ENCODE results near the gene TENM3. TPM values are rescaled to one million over a fixed set of nuclear protein-coding genes. Genes with fewer than 3 reads are reported as not detected.

TENM3 gene
- total RNA-seq, 4 donors from 2014 or later = 3.4 to 9.8 (median 6.9) TPM

GRCh38 chr4:182754895-182755294 lies 511.7 kb downstream of the TENM3 start:
- in situ Hi-C loops (cut with MboI; ENCODE audit: low pct_ligation_motif_present in 1 of 4, low pct_unique_long_range_greater_than_20kb in 1 of 4, low sequenced_read_pairs in 3 of 4) (no loop called here), intact Hi-C loops (cut with DNase I; ENCODE audit: low total_unique reads) (no loop called here)
- H3K4me3 ChIP-seq = no peak overlapping the region
- DNase-seq = no peak
- no peaks in the 10 kb centered on the region for H3K9me3 ChIP-seq
- no peak for TF ChIP-seq POLR2A (IDR thresholded peaks at IDR 0.05)
- TF ChIP-seq POLR2AphosphoS5 (IDR thresholded peaks at IDR 0.05) = no peak
- TF ChIP-seq EP300 (IDR thresholded peaks at IDR 0.05; ENCODE audit: low read depth) = no peak
- no peak for TF ChIP-seq CTCF (IDR thresholded peaks at IDR 0.05)
- no peaks in the 10 kb centered on the region for H3K27me3 ChIP-seq
- H3K36me3 ChIP-seq = no peaks in the 10 kb centered on the region
- 84 to 93% methylated on average over 5 of the region's 5 CpGs for WGBS, 2 donors (ENCODE audit: low coverage in 1 of 2)
- no peak overlapping the region for H3K27ac ChIP-seq
- H3K4me1 ChIP-seq = no peaks in the 10 kb centered on the region

- Histone ChIP-seq H3K4me1 (no peaks in the 10 kb centered on the region), H3K36me3 (no peaks in the 10 kb centered on the region), H3K27me3 (no peaks in the 10 kb centered on the region), H3K4me3 (no peak overlapping the region), H3K9me3 (no peaks in the 10 kb centered on the region), H3K27ac (no peak overlapping the region)
- WGBS, 2 donors (ENCODE audit: low coverage in 1 of 2) = 79 to 87% methylated on average over 6 of the region's 6 CpGs
- in situ Hi-C loops (cut with MboI; ENCODE audit: low pct_ligation_motif_present in 1 of 4, low pct_unique_long_range_greater_than_20kb in 1 of 4, low sequenced_read_pairs in 3 of 4) (no loop called here), intact Hi-C loops (cut with DNase I; ENCODE audit: low total_unique reads) (no loop called here)
- no peak for DNase-seq
- TF ChIP-seq POLR2A (IDR thresholded peaks at IDR 0.05) = no peak
- no peak for TF ChIP-seq EP300 (IDR thresholded peaks at IDR 0.05; ENCODE audit: low read depth)
- TF ChIP-seq POLR2AphosphoS5 (IDR thresholded peaks at IDR 0.05) = no peak
- TF ChIP-seq CTCF (IDR thresholded peaks at IDR 0.05) = no peak
These were observed 513.0 kb downstream of the TENM3 start for GRCh38 chr4:182756161-182756690.

- Histone ChIP-seq H3K27ac (no peak overlapping the region), H3K4me1 (no peaks in the 10 kb centered on the region), H3K9me3 (no peaks in the 10 kb centered on the region), H3K36me3 (no peaks in the 10 kb centered on the region), H3K4me3 (no peak overlapping the region), H3K27me3 (no peaks in the 10 kb centered on the region)
- 84 to 89% methylated on average over 3 to 12 of the region's 12 CpGs for WGBS, 2 donors (ENCODE audit: low coverage in 1 of 2)
- intact Hi-C loops (cut with DNase I; ENCODE audit: low total_unique reads) = no loop called here
- in situ Hi-C loops (cut with MboI; ENCODE audit: low pct_ligation_motif_present in 1 of 4, low pct_unique_long_range_greater_than_20kb in 1 of 4, low sequenced_read_pairs in 3 of 4) = no loop called here
- no peak for DNase-seq
- TF ChIP-seq CTCF (IDR thresholded peaks at IDR 0.05) (no peak), EP300 (IDR thresholded peaks at IDR 0.05; ENCODE audit: low read depth) (no peak), POLR2A (IDR thresholded peaks at IDR 0.05) (no peak), POLR2AphosphoS5 (IDR thresholded peaks at IDR 0.05) (no peak)
These were observed 515.1 kb downstream of the TENM3 start for GRCh38 chr4:182758273-182758672.

- no peaks in the 10 kb centered on the region for H3K27me3 ChIP-seq
- H3K27ac ChIP-seq = no peak overlapping the region
- H3K9me3 ChIP-seq = no peaks in the 10 kb centered on the region
- no peaks in the 10 kb centered on the region for H3K36me3 ChIP-seq
- DNase-seq = no peak
- in situ Hi-C loops (cut with MboI; ENCODE audit: low pct_ligation_motif_present in 1 of 4, low pct_unique_long_range_greater_than_20kb in 1 of 4, low sequenced_read_pairs in 3 of 4) (no loop called here), intact Hi-C loops (cut with DNase I; ENCODE audit: low total_unique reads) (loop anchor here (5.0 kb wide), 1 partner anchor 367 kb away; no protein-coding TSS in a partner anchor)
- WGBS, 2 donors (ENCODE audit: low coverage in 1 of 2) = 83 to 94% methylated on average over 5 to 6 of the region's 6 CpGs
- H3K4me3 ChIP-seq = no peak overlapping the region
- H3K4me1 ChIP-seq = no peaks in the 10 kb centered on the region
- TF ChIP-seq POLR2AphosphoS5 (IDR thresholded peaks at IDR 0.05) = no peak
- TF ChIP-seq CTCF (IDR thresholded peaks at IDR 0.05) = no peak
- TF ChIP-seq EP300 (IDR thresholded peaks at IDR 0.05; ENCODE audit: low read depth) = no peak
- no peak for TF ChIP-seq POLR2A (IDR thresholded peaks at IDR 0.05)
These were observed 517.4 kb downstream of the TENM3 start for GRCh38 chr4:182760551-182761043.
